Muscle layer of colon (tissue), 2 donors: ENCODE measurements around the gene METTL6.
"Not testable (repeated sequence)": the region's sequence is repeated elsewhere in the genome, so short reads cannot be mapped to it uniquely, and the experiment has no call there.

Source experiments
- H3K27ac ChIP-seq: one replicate; pipeline ENCODE4 v1.7.0; 2013; ENCODE audit warnings: low read depth, mild to moderate bottlenecking, low read length, moderate library complexity
- H3K27me3 ChIP-seq, 2 donors: one replicate each; pipeline ENCODE4 v1.7.0; 2013; ENCODE audit warnings: low read length in 2 of 2, mild to moderate bottlenecking in 2 of 2; ENCODE audit not compliant: insufficient read depth in 2 of 2, control insufficient read depth in 1 of 2
- H3K36me3 ChIP-seq: one replicate; pipeline ENCODE4 v1.7.0; 2013; ENCODE audit warnings: mild to moderate bottlenecking, low read length; ENCODE audit not compliant: insufficient read depth
- H3K4me1 ChIP-seq: one replicate; pipeline ENCODE4 v1.7.0; 2013; ENCODE audit warnings: mild to moderate bottlenecking, low read length; ENCODE audit not compliant: insufficient read depth
- H3K4me3 ChIP-seq, 2 donors: one replicate each; pipeline ENCODE4 v1.7.0; 2013; ENCODE audit warnings: low read length in 2 of 2, low read depth in 1 of 2, mild to moderate bottlenecking in 1 of 2, moderate library complexity in 1 of 2
- H3K9ac ChIP-seq: one replicate; pipeline ENCODE4 v1.7.0; 2013; ENCODE audit warnings: low read length
- H3K9me3 ChIP-seq: one replicate; pipeline ENCODE4 v1.7.0; 2013; ENCODE audit warnings: mild to moderate bottlenecking, low read length
- donor health status: abdominal sarcoma.
- donor health status: Adenocarcinoma of cecum.

The METTL6 gene

GRCh38 chr3:15428539-15428938, 1.2 kb upstream of the METTL6 start:
- Histone ChIP-seq H3K36me3 (peaks cover 23% of the 10 kb centered on the region), H3K4me3 (peak overlapping the region in 1 of 2 donors; percentile 98), H3K9me3 (no peaks in the 10 kb centered on the region), H3K27me3 (no peaks in the 10 kb centered on the region), H3K4me1 (peaks cover 8% of the 10 kb centered on the region), H3K27ac (no peak overlapping the region), H3K9ac (peak overlapping the region; percentile 80)

GRCh38 chr3:15427981-15428380, 637 bp upstream of the METTL6 start:
- peaks cover 8% of the 10 kb centered on the region for H3K4me1 ChIP-seq
- peak overlapping the region; percentile 96 to 98 for H3K4me3 ChIP-seq
- peak overlapping the region; percentile 78 for H3K27ac ChIP-seq
- no peaks in the 10 kb centered on the region for H3K9me3 ChIP-seq
- peak overlapping the region; percentile 80 for H3K9ac ChIP-seq
- H3K36me3 ChIP-seq = peaks cover 18% of the 10 kb centered on the region
- H3K27me3 ChIP-seq = no peaks in the 10 kb centered on the region

GRCh38 chr3:15426579-15427118, 695 bp downstream of the METTL6 start:
- Histone ChIP-seq H3K36me3 (peaks cover 11% of the 10 kb centered on the region), H3K4me3 (peak overlapping the region; percentile 96 to 98), H3K27me3 (no peaks in the 10 kb centered on the region), H3K9ac (peak overlapping the region; percentile 80), H3K27ac (peak overlapping the region; percentile 78), H3K4me1 (peaks cover 8% of the 10 kb centered on the region), H3K9me3 (no peaks in the 10 kb centered on the region)

GRCh38 chr3:15420871-15421270, 6.5 kb downstream of the METTL6 start:
- Histone ChIP-seq H3K9me3 (no peaks in the 10 kb centered on the region), H3K27me3 (no peaks in the 10 kb centered on the region), H3K9ac (no peak overlapping the region), H3K27ac (no peak overlapping the region), H3K36me3 (peaks cover 25% of the 10 kb centered on the region), H3K4me3 (no peak overlapping the region), H3K4me1 (no peaks in the 10 kb centered on the region)

- not testable (repeated sequence) for H3K4me1 ChIP-seq
These were observed 16.4 kb downstream of the METTL6 start for GRCh38 chr3:15410966-15411365.

GRCh38 chr3:15409774-15410173, 17.6 kb downstream of the METTL6 start:
- Histone ChIP-seq H3K9ac (no peak overlapping the region), H3K4me1 (no peaks in the 10 kb centered on the region), H3K4me3 (no peak overlapping the region), H3K36me3 (peaks cover 19% of the 10 kb centered on the region), H3K9me3 (no peaks in the 10 kb centered on the region), H3K27me3 (no peaks in the 10 kb centered on the region), H3K27ac (no peak overlapping the region)

More at GRCh38 chr3:15410966-15411365, 16.4 kb downstream of the METTL6 start:
- H3K9ac ChIP-seq, H3K27ac ChIP-seq, H3K4me3 ChIP-seq, H3K27me3 ChIP-seq, H3K9me3 ChIP-seq: not testable (repeated sequence)
- peaks cover 29% of the 10 kb centered on the region for H3K36me3 ChIP-seq

GRCh38 chr3:15409239-15409638, 18.1 kb downstream of the METTL6 start:
- Histone ChIP-seq H3K27me3 (no peaks in the 10 kb centered on the region), H3K36me3 (peaks cover 14% of the 10 kb centered on the region), H3K4me1 (no peaks in the 10 kb centered on the region), H3K4me3 (no peak overlapping the region), H3K27ac (no peak overlapping the region), H3K9ac (no peak overlapping the region), H3K9me3 (no peaks in the 10 kb centered on the region)

GRCh38 chr3:15405448-15406050, 21.8 kb downstream of the METTL6 start:
- H3K27ac ChIP-seq = no peak overlapping the region
- no peaks in the 10 kb centered on the region for H3K27me3 ChIP-seq
- H3K9ac ChIP-seq = no peak overlapping the region
- H3K36me3 ChIP-seq = no peaks in the 10 kb centered on the region
- H3K9me3 ChIP-seq = no peaks in the 10 kb centered on the region
- no peak overlapping the region for H3K4me3 ChIP-seq
- no peaks in the 10 kb centered on the region for H3K4me1 ChIP-seq

- H3K27ac ChIP-seq = no peak overlapping the region
- no peaks in the 10 kb centered on the region for H3K27me3 ChIP-seq
- H3K4me3 ChIP-seq = no peak overlapping the region
- no peaks in the 10 kb centered on the region for H3K9me3 ChIP-seq
- no peak overlapping the region for H3K9ac ChIP-seq
- H3K4me1 ChIP-seq = no peaks in the 10 kb centered on the region
- no peaks in the 10 kb centered on the region for H3K36me3 ChIP-seq
These were observed 22.6 kb downstream of the METTL6 start for GRCh38 chr3:15404767-15405166.

GRCh38 chr3:15403965-15404364, 23.4 kb downstream of the METTL6 start:
- Histone ChIP-seq H3K4me3 (no peak overlapping the region), H3K9ac (no peak overlapping the region), H3K9me3 (no peaks in the 10 kb centered on the region), H3K4me1 (no peaks in the 10 kb centered on the region), H3K27ac (no peak overlapping the region), H3K36me3 (no peaks in the 10 kb centered on the region), H3K27me3 (no peaks in the 10 kb centered on the region)

- H3K9me3 ChIP-seq = no peaks in the 10 kb centered on the region
- H3K27ac ChIP-seq = no peak overlapping the region
- H3K4me3 ChIP-seq = no peak overlapping the region
- H3K4me1 ChIP-seq = no peaks in the 10 kb centered on the region
- H3K9ac ChIP-seq = no peak overlapping the region
- no peaks in the 10 kb centered on the region for H3K36me3 ChIP-seq
- no peaks in the 10 kb centered on the region for H3K27me3 ChIP-seq
These were observed 23.8 kb downstream of the METTL6 start for GRCh38 chr3:15403495-15403894.

GRCh38 chr3:15401936-15402335, 25.4 kb downstream of the METTL6 start:
- H3K4me3 ChIP-seq = no peak overlapping the region
- H3K36me3 ChIP-seq = no peaks in the 10 kb centered on the region

More at GRCh38 chr3:15401936-15402335, 25.4 kb downstream of the METTL6 start:
- H3K9me3 ChIP-seq = no peaks in the 10 kb centered on the region
- H3K27ac ChIP-seq = no peak overlapping the region
- no peaks in the 10 kb centered on the region for H3K4me1 ChIP-seq
- no peaks in the 10 kb centered on the region for H3K27me3 ChIP-seq
- no peak overlapping the region for H3K9ac ChIP-seq
